Fibroblast of lung (primary cell): Measurements from ENCODE around the gene PDE9A. TPM values are rescaled to one million over a fixed set of nuclear protein-coding genes. Genes with fewer than 3 reads are reported as not detected.

Experiments
- DNase-seq, 2 donors: peaks; one replicate each; pipeline versions ENCODE4 v3.0.0 to v3.0.0-alpha.2; 2010; ENCODE audit warnings: low read depth in 2 of 2
- H2AFZ ChIP-seq: 2 replicates; pipeline ENCODE4 v1.5.1; 2012; ENCODE audit warnings: low read length, control low read depth, inconsistent platforms
- H3K27ac ChIP-seq: 2 replicates; pipeline ENCODE4 v1.5.1; 2011; ENCODE audit warnings: low read length, control low read depth; ENCODE audit not compliant: insufficient read depth
- H3K27me3 ChIP-seq: 2 replicates; pipeline ENCODE4 v1.5.1; 2011; ENCODE audit warnings: mild to moderate bottlenecking, low read length; ENCODE audit not compliant: control insufficient read depth, insufficient read depth
- H3K36me3 ChIP-seq: 2 replicates; pipeline ENCODE4 v1.5.1; 2011; ENCODE audit warnings: low read length; ENCODE audit not compliant: control insufficient read depth, insufficient read depth
- H3K4me1 ChIP-seq: 2 replicates; pipeline ENCODE4 v1.5.1; 2011; ENCODE audit warnings: low read length; ENCODE audit not compliant: control insufficient read depth, insufficient read depth; ENCODE audit errors: extremely low read depth
- H3K4me2 ChIP-seq: 2 replicates; pipeline ENCODE4 v1.5.1; 2011; ENCODE audit warnings: low read length, control low read depth; ENCODE audit not compliant: insufficient read depth; ENCODE audit errors: extremely low read depth
- H3K4me3 ChIP-seq, 4 experiments: fragments of 200-600 bp in 1 of 4; sonication (generic) in 1 of 4; replicated peaks in 1 of 4; 2 replicates each; pipeline ENCODE4 v1.5.1; 2011 to 2016; ENCODE audit warnings: low read length in 4 of 4, low read depth in 3 of 4, mild to moderate bottlenecking in 3 of 4, control low read depth in 2 of 4, inconsistent platforms in 1 of 4, mixed read lengths in 1 of 4; ENCODE audit not compliant: insufficient read depth in 1 of 4; ENCODE audit errors: control extremely low read depth in 1 of 4
- H3K79me2 ChIP-seq: 2 replicates; pipeline ENCODE4 v1.5.1; 2012; ENCODE audit warnings: mild to moderate bottlenecking, low read length, inconsistent platforms; ENCODE audit not compliant: control insufficient read depth, insufficient read depth
- H3K9ac ChIP-seq: 2 replicates; pipeline ENCODE4 v1.5.1; 2011; ENCODE audit warnings: mild to moderate bottlenecking, low read length, control low read depth; ENCODE audit not compliant: insufficient read depth
- H3K9me3 ChIP-seq: 2 replicates; pipeline ENCODE4 v1.5.1; 2012; ENCODE audit warnings: low read depth, low read length; ENCODE audit not compliant: control insufficient read depth, insufficient read depth
- H4K20me1 ChIP-seq: 2 replicates; pipeline ENCODE4 v1.5.1; 2011; ENCODE audit warnings: low read length; ENCODE audit not compliant: control insufficient read depth, insufficient read depth; ENCODE audit errors: extremely low read depth
- CTCF ChIP-seq, 2 donors: IDR thresholded peaks in 1 of 2; conservative IDR thresholded peaks in 1 of 2; 1 replicate in 1 of 2; 2 replicates in 1 of 2; pipeline ENCODE4 v1.5.1; 2011 to 2012; ENCODE audit warnings: low read length in 2 of 2, control low read depth in 1 of 2, inconsistent platforms in 1 of 2, low read depth in 1 of 2, mild to moderate bottlenecking in 1 of 2
- EZH2 ChIP-seq: IDR thresholded peaks from 2 replicates; pipeline ENCODE4 v1.5.1; 2012; ENCODE audit warnings: low read length, control low read depth, mild to moderate bottlenecking; ENCODE audit errors: missing control alignments
- polyA plus RNA-seq, 2 donors: library from polyadenylated mRNA; depleted of rRNA in 1 of 2; stranded (reverse) in 1 of 2; unstranded in 1 of 2; fragments of >200 nt; gene quantifications; 2 replicates each; pipeline ENCODE4 v1.2.1, GENCODE V29; 2011 to 2012; ENCODE audit warnings: missing spikeins in 1 of 2
- total RNA-seq: library from RNA; depleted of rRNA; stranded (reverse); fragments of >200 nt; gene quantifications from 2 replicates; pipeline ENCODE4 v1.2.1, GENCODE V29; 2014

Gene PDE9A
- total and polyA plus RNA-seq, 2 donors (not counting 1 experiment from before 2014, with no cell fraction given): 1.8 to 4.4 TPM

- Histone ChIP-seq H3K9me3 (no peaks in the 10 kb centered on the region), H3K36me3 (no peaks in the 10 kb centered on the region), H3K4me2 (no peak overlapping the region), H3K27me3 (no peaks in the 10 kb centered on the region), H3K79me2 (no peaks in the 10 kb centered on the region), H3K4me3 (no peak overlapping the region), H3K27ac (no peak overlapping the region), H3K4me1 (no peaks in the 10 kb centered on the region), H4K20me1 (no peaks in the 10 kb centered on the region), H2AFZ (no peak overlapping the region), H3K9ac (no peak overlapping the region)
- DNase-seq: no peak
- no peak for TF ChIP-seq CTCF (conservative IDR thresholded peaks at IDR 0.05 in 1 of 2, IDR thresholded peaks at IDR 0.05 in 1 of 2; ENCODE audit: low read depth in 1 of 2, low read length in 2 of 2)
- TF ChIP-seq EZH2: no peak
These were observed 27.0 kb downstream of the PDE9A start for GRCh38 chr21:42680429-42680828.

GRCh38 chr21:42681296-42682206 lies 28.1 kb downstream of the PDE9A start:
- no peak overlapping the region for H3K4me3 ChIP-seq
- H3K9me3 ChIP-seq: no peaks in the 10 kb centered on the region
- no peak overlapping the region for H3K9ac ChIP-seq
- H3K79me2 ChIP-seq: no peaks in the 10 kb centered on the region
- DNase-seq: no peak
- H4K20me1 ChIP-seq: no peaks in the 10 kb centered on the region
- no peaks in the 10 kb centered on the region for H3K4me1 ChIP-seq
- H3K4me2 ChIP-seq: no peak overlapping the region
- no peak overlapping the region for H2AFZ ChIP-seq
- H3K36me3 ChIP-seq: no peaks in the 10 kb centered on the region
- H3K27ac ChIP-seq: no peak overlapping the region
- H3K27me3 ChIP-seq: no peaks in the 10 kb centered on the region
- TF ChIP-seq CTCF (conservative IDR thresholded peaks at IDR 0.05 in 1 of 2, IDR thresholded peaks at IDR 0.05 in 1 of 2; ENCODE audit: low read depth in 1 of 2, low read length in 2 of 2): no peak
- no peak for TF ChIP-seq EZH2

GRCh38 chr21:42682661-42683210 lies 29.3 kb downstream of the PDE9A start:
- no peak overlapping the region for H3K9ac ChIP-seq
- no peak overlapping the region for H3K4me3 ChIP-seq
- H3K27ac ChIP-seq: no peak overlapping the region
- no peak overlapping the region for H3K4me2 ChIP-seq
- no peaks in the 10 kb centered on the region for H3K79me2 ChIP-seq
- H3K9me3 ChIP-seq: no peaks in the 10 kb centered on the region
- H4K20me1 ChIP-seq: no peaks in the 10 kb centered on the region
- TF ChIP-seq EZH2: no peak
- no peak for TF ChIP-seq CTCF (conservative IDR thresholded peaks at IDR 0.05 in 1 of 2, IDR thresholded peaks at IDR 0.05 in 1 of 2; ENCODE audit: low read depth in 1 of 2, low read length in 2 of 2)
- no peaks in the 10 kb centered on the region for H3K36me3 ChIP-seq
- H3K27me3 ChIP-seq: no peaks in the 10 kb centered on the region
- H3K4me1 ChIP-seq: no peaks in the 10 kb centered on the region
- no peak for DNase-seq
- no peak overlapping the region for H2AFZ ChIP-seq
